ENCODE data around the gene SLC1A7.

The SLC1A7 gene

DNA sequence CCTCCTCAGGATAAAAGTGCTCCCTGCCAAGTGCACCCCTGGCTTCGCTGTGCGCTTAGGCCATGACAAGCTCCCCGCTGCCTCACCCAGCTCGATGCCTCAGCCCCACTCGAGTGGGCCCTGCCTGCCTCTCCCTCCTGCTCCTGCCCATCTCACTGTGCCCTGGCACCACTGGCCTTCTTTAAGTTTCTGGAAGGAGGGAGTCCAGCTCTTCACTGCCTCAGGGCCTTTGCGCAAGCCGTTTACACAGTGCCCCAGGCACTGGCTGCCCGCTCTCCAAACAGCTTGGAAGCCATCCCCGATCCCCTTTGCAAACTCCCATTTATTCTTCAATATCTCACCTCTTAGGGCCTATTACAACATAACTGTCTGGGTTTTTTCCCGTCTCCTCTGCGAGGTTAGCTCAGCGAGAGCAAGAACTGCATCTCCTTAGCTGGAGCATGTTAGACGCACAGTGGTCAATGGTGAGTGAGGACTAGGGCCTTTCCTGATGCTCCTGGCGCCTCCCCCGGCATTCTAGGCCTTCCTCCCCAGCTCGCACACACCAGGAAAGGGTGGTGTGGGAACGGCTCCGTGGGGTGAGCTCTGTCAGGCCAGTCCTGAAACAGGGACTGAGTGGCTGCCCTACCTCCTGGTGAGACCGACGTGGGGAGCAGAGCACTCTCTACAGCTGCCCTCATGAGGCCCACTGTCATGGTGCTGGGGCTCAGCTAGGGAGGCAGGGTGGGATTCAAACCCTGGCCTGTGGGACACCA, 48.5 kb downstream of the SLC1A7 start:
- no peak for TF ChIP-seq CTCF (conservative IDR thresholded peaks at IDR 0.05)
- H3K27ac ChIP-seq: no peak overlapping the region

GRCh38 chr1:53093451-53093754, 49.0 kb downstream of the SLC1A7 start:
- no peak overlapping the region; the same call in 1 of the 2 replicates for H3K27ac ChIP-seq
- TF ChIP-seq CTCF (conservative IDR thresholded peaks at IDR 0.05): no peak

GRCh38 chr1:53092659-53093450, 49.6 kb downstream of the SLC1A7 start:
- no peak for TF ChIP-seq CTCF (conservative IDR thresholded peaks at IDR 0.05)
- peak overlapping the region; percentile 54; the same call in 1 of the 2 replicates for H3K27ac ChIP-seq

- H3K27ac ChIP-seq: peak overlapping the region; percentile 54
- no peak for TF ChIP-seq CTCF (conservative IDR thresholded peaks at IDR 0.05)
Measured at GRCh38 chr1:53091841-53092645, 50.4 kb downstream of the SLC1A7 start.

DNA sequence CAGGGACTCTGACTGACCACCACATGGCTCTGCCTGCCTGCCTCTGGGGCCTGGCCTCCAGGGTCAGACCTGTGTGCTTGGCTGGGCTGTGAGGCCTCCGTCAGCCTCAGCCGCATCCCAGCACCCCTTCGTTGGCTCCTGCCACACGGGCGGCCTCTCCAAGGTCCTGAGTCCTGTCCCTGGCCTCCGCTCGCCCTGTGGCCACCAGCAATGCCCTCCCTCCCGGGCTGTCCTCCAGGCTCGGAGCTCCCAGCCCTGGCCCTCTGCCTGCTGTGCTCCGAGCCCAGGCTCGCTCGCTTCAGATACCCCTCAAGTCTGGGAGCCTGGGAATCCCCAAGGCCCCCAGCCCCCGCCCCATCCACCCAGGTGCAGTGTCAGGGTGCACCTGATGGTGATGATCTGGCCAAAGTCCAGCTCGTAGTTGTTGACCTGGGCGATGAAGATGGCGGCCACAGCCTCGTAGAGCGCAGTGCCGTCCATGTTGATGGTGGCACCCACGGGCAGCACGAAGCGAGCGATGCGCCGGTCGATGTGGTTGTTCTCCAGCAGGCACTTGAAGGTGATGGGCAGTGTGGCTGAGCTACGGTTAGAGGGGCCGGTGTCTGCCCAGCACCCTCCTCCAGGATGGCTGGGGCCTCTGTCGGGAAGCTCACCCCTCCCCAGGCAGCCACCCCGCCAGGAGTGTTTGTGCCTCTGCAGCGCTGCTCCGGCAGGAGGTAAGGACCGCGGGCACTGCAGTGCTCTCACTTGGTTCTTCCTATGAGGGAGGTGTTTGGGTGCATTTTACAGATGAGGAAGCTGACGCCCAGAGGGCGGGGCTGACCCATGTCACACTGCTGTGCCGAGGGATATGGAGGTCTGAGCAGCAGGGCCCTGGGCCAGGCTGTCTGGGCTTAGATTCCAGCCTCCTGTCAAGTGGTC, 52.0 kb downstream of the SLC1A7 start:
- peak overlapping the region; percentile 54; the same call in 1 of the 2 replicates for H3K27ac ChIP-seq
- TF ChIP-seq CTCF (conservative IDR thresholded peaks at IDR 0.05): no peak

DNA sequence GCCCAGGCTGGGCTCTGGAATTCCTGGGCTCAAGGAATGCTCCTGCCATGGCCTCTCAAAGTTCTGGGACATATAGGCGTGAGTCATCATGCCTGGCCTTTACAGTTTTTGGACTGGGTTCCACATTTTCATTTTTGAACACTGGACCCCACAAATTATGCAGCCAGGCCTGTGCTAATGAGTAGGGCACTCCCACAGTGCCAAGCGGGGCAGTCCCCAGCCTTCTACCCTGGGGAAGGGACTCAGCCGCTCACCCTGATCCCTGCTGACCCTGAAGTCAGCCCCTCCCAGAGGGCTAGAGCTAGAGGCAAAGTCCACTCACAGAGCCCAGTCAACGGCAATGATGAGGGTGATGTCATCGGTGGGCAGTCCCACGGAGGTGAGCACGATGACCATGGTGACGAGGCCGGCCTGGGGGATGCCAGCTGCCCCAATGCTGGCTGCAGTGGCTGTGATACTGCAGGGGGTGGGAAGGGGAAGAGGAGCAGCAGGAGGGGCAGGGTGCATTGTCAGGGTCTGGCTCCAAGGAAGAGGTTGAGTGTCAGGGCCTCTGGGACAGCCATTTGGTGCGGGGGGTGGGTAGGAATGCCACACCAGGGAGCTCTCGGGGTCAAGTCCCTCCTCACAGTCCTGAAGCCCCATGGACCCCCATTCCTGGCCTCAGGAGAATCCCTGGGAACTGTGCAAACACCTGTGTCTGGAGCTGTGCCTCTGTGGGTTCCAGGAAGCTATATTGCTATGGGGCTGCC, 52.8 kb downstream of the SLC1A7 start:
- no peak for TF ChIP-seq CTCF (conservative IDR thresholded peaks at IDR 0.05)
- H3K27ac ChIP-seq: no peak overlapping the region
